ENCODE results near the gene CACNB4. TPM values are rescaled to one million over a fixed set of nuclear protein-coding genes. Genes with fewer than 3 reads are reported as not detected.

Gene CACNB4
- total RNA-seq, 1 experiment from 2014 or later: 2.0 TPM

DNA sequence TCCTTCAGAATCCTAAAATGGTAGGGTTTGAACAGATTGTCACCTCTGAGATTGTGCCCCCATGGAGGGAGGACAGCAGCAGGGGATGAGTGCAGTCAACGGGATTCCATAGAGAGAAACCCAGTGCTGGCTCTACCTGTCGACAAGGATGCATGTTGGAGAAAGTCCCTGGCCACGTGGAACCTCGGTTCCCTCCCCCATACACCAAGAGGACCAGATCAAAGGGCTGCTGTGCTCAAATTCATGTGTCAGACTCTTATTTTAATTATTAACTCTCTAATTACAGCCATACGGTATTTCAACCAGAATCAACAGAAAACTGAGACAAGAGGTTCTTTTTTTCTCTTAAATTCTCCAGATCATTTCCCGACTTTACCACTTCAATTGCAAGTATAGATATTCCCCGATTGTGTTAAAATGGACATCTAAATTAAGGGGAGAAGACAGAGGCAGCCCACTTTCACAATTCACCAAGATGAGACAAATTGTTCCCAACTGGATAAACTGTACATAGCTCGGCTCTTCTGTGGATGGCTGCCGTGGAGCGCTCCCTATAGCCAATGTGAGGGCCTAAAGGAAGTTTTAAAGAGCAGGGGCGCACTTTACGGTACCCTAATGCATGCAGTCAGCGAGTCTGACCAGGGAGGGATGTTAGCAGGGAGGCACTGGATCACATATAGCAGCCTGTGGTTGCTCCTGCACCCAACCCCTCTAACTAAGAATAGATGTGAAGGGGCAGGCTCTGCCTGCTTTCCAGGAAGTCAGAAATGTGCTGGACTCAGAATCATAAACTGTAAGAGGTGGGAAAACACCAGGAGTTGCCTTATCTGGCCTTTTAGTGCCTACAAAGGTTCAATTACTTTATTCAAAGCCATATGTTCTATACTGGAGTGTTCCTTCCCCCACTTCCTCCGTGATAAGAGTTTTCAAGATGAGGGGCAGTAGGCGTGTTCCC is 123.1 kb downstream of the CACNB4 start:
- no peak overlapping the region for H3K4me3 ChIP-seq (replicated peaks in 1 of 2; ENCODE audit: low read depth in 1 of 2, low read length in 2 of 2)
- ChIA-PET CTCF (no interaction called here), RAD21 (ENCODE audit: low non-redundant PET in 1 of 2, low total read pairs in 2 of 2, uncharacterized antibody in 2 of 2, unreplicated experiment in 2 of 2) (no interaction called here), POLR2A (no interaction called here)
- ATAC-seq (no peak), DNase-seq (ENCODE audit: low read depth, low spot score) (no peak)
- no peaks in the 10 kb centered on the region for H3K9me3 ChIP-seq (ENCODE audit: control insufficient read depth in 1 of 2, insufficient read depth in 1 of 2, low read depth in 1 of 2, low read length in 2 of 2)
- no peak overlapping the region for H3K4me2 ChIP-seq (ENCODE audit: low read length)
- intact Hi-C loops (cut with micrococcal nuclease): no loop called here
- no peaks in the 10 kb centered on the region for H3K4me1 ChIP-seq (ENCODE audit: control insufficient read depth in 1 of 2, insufficient read depth in 2 of 2, low read length in 2 of 2)
- no peak overlapping the region for H2AFZ ChIP-seq (ENCODE audit: low read depth, low read length, poor library complexity, severe bottlenecking)
- H3K79me2 ChIP-seq (ENCODE audit: insufficient read depth, low read length): no peaks in the 10 kb centered on the region
- no peaks in the 10 kb centered on the region for H3K9me2 ChIP-seq (ENCODE audit: insufficient read depth)
- no peak for TF ChIP-seq EGR1 (IDR thresholded peaks at IDR 0.05; ENCODE audit: low read depth)
- TF ChIP-seq, protein P1, sequence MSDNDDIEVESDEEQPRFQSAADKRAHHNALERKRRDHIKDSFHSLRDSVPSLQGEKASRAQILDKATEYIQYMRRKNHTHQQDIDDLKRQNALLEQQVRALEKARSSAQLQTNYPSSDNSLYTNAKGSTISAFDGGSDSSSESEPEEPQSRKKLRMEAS (IDR thresholded peaks at IDR 0.05): no peak
- no peaks in the 10 kb centered on the region for H3K27me3 ChIP-seq (ENCODE audit: insufficient read depth, low read length)
- no peaks in the 10 kb centered on the region for H3K36me3 ChIP-seq (ENCODE audit: control insufficient read depth in 1 of 2, insufficient read depth in 2 of 2, low read length in 2 of 2)
- H3K9ac ChIP-seq (ENCODE audit: low read length): no peak overlapping the region
- BruUV-seq (replicated peaks): no TSS peak
- H3K27ac ChIP-seq (ENCODE audit: low read depth, low read length): no peak overlapping the region
- no peaks in the 10 kb centered on the region for H4K20me1 ChIP-seq (ENCODE audit: insufficient read depth)

DNA sequence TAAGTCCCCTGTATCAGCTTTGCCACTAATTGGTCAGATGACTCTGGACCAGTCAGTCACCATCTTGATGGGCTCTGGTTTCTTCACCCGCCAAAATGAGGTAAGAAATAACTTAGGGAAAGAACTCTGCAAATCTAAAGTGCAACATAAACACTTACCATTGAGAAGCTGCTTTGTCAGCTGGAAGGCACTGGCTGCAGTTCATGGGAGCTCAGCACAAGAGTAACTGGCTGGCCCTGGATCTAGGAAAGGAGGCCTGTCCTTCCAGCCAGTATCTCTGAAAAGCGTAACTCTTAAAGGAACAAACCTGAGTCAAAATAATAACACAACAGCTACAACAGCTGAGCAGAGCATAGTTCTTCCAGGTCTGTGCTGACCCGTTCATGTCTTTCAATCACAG is 123.9 kb downstream of the CACNB4 start:
- Histone ChIP-seq H4K20me1 (ENCODE audit: insufficient read depth) (no peaks in the 10 kb centered on the region), H3K9me2 (ENCODE audit: insufficient read depth) (no peaks in the 10 kb centered on the region), H2AFZ (ENCODE audit: low read depth, low read length, poor library complexity, severe bottlenecking) (no peak overlapping the region), H3K79me2 (ENCODE audit: insufficient read depth, low read length) (no peaks in the 10 kb centered on the region), H3K4me1 (ENCODE audit: control insufficient read depth in 1 of 2, insufficient read depth in 2 of 2, low read length in 2 of 2) (no peaks in the 10 kb centered on the region), H3K36me3 (ENCODE audit: control insufficient read depth in 1 of 2, insufficient read depth in 2 of 2, low read length in 2 of 2) (no peaks in the 10 kb centered on the region), H3K27me3 (ENCODE audit: insufficient read depth, low read length) (no peaks in the 10 kb centered on the region), H3K9ac (ENCODE audit: low read length) (no peak overlapping the region), H3K9me3 (ENCODE audit: control insufficient read depth in 1 of 2, insufficient read depth in 1 of 2, low read depth in 1 of 2, low read length in 2 of 2) (no peaks in the 10 kb centered on the region), H3K4me3 (replicated peaks in 1 of 2; ENCODE audit: low read depth in 1 of 2, low read length in 2 of 2) (no peak overlapping the region), H3K4me2 (ENCODE audit: low read length) (no peak overlapping the region), H3K27ac (ENCODE audit: low read depth, low read length) (no peak overlapping the region)
- TF ChIP-seq EGR1 (IDR thresholded peaks at IDR 0.05; ENCODE audit: low read depth) (no peak), ELF1 (IDR thresholded peaks at IDR 0.05; ENCODE audit: borderline replicate concordance, low read depth) (no peak), FOSL1 (IDR thresholded peaks at IDR 0.05; ENCODE audit: low read depth) (no peak)
- TF ChIP-seq, protein P1 (IDR thresholded peaks at IDR 0.05): no peak
- ChIA-PET RAD21 (ENCODE audit: low non-redundant PET in 1 of 2, low total read pairs in 2 of 2, uncharacterized antibody in 2 of 2, unreplicated experiment in 2 of 2) (no interaction called here), POLR2A (no interaction called here), CTCF (no interaction called here)
- intact Hi-C loops (cut with micrococcal nuclease): no loop called here
- no TSS peak for BruUV-seq (replicated peaks)
- DNase-seq (ENCODE audit: low read depth, low spot score) (no peak), ATAC-seq (no peak)

All from HCT116 (cell line).